OCI-LY3 (cell line): Measurements from ENCODE around the gene CPLX1.

ENCODE experiments used
- CTCF ChIP-seq: fragments of 200-600, 300-600 bp; sonication (generic); IDR thresholded peaks from 2 replicates; pipeline ENCODE4 v1.5.1; 2014; ENCODE audit warnings: antibody characterized with exemption, low read length, low read depth
- EZH2phosphoT487 ChIP-seq: fragments of 200-600 bp; shearing (Covaris generic); IDR thresholded peaks from 2 replicates; pipeline ENCODE4 v1.6.1; 2018; ENCODE audit warnings: antibody characterized with exemption, mixed run types, low read depth

GRCh38 chr4:761739-762138, 64.2 kb downstream of the CPLX1 start:
- no peak for TF ChIP-seq CTCF
- TF ChIP-seq EZH2phosphoT487: no peak
